Stimulated activated CD4-positive, alpha-beta T cell treated with anti-CD3 and anti-CD28 coated beads, Interleukin-2, amount 100 ng/mL, for 4 hours (primary cell): ENCODE measurements around the gene IRF1.
"Not testable (repeated sequence)": the region's sequence is repeated elsewhere in the genome, so short reads cannot be mapped to it uniquely, and the experiment has no call there.

Experiments
- DNase-seq: peaks from one replicate; pipeline ENCODE4 v3.0.0-alpha.2; 2020; ENCODE audit warnings: low read depth

The IRF1 gene

DNA sequence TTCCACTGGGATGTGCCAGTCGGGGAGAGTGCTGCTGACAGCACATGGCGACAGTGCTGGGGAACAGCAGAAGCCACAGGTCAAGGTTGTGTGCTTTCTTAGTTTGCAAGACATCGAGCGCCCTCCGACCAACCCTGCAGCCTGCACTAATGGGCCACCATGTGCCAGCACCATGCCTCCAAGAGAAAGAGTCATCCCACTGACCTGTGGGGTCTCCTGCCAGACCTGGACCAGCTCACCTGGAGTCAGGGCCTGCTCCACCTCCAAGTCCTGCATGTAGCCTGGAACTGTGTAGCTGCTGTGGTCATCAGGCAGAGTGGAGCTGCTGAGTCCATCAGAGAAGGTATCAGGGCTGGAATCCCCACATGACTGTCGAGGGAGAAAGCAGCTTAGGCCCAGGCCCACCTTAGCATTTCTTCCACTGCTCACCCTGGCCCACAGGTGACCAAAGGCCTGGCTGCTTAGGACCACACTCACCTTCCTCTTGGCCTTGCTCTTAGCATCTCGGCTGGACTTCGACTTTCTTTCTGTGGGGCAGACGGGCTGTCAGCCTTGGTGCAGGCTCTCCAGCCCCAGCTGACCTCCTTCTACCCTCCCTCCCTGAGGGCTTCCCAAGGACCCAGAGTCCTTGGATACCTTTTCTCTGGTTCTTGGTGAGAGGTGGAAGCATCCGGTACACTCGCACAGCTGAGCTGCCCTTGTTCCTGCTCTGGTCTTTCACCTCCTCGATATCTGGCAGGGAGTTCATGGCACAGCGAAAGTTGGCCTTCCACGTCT is 4.1 kb downstream of the IRF1 start:
- no peak for DNase-seq

GRCh38 chr5:132485641-132486317 is 4.8 kb downstream of the IRF1 start:
- DNase-seq = no peak

DNA sequence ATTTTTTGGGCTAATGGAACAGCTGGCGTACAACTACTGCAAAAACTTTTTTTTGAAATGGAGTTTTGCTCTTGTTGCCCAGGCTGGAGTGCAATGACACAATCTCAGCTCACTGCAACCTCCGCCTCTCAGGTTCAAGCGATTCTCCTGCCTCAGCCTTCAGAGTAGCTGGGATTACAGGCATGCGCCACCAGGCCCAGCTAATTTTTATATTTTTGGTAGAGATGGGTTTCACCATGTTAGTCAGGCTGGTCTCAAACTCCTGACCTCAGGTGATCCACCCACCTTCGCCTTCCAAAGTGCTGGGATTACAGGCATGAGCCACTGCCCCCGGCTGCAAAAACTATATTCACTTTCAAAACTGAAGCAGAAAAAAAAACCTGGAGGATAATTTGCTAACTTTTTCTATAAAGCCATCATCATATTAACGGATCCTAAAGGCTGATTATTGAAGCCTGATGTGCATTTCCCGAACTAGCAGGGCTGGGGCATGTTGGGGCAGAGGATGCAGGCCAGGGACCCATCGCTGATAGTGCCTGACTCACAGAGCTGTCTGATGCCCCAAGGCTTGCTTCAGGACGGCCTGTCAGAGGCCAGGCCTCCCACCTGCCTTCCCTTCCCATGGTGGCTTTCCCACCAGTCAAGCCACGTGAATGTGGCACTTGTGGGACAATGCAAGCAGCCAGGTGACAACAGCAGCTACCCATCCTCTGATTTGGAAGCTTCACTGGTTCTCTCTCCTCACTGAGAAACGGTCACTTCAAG is 5.5 kb downstream of the IRF1 start:
- not testable (repeated sequence) for DNase-seq

- DNase-seq = no peak
Measured at GRCh38 chr5:132484391-132484725, 6.2 kb downstream of the IRF1 start.

DNA sequence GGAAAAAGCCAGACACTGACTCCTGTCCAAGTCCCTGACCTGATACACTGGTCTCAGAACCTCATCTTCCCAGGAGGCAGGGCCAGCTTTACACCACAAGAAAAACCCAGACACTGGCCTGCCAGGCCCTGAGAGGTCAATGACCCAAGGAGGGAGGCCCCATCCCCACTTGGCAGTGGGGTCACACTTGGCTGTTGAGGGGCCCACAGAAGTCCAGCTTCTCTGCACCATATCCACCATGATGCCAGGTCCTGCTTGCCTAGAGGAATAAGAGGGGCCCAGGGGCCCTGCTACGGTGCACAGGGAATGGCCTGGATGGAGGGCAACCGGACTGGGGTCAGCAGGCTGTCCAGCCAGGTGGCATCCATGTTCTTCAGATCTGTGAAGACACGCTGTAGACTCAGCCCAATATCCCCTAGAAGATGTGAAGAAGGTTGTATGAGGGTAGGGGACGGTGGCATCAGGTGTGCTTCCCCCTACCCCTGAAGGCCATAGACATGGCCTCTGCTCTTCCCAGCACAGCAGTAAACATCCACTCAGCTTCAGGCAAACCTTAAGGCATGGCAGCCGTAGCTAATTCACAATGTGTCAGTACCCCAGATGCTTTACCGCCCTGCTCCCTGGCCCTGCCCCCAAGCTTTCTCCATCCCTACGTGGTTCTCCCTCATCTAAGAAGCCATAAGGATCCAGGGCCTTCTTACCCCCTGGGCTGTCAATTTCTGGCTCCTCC is 6.7 kb downstream of the IRF1 start:
- no peak for DNase-seq

- DNase-seq = no peak
Measured at GRCh38 chr5:132483101-132483500, 7.5 kb downstream of the IRF1 start.

DNA sequence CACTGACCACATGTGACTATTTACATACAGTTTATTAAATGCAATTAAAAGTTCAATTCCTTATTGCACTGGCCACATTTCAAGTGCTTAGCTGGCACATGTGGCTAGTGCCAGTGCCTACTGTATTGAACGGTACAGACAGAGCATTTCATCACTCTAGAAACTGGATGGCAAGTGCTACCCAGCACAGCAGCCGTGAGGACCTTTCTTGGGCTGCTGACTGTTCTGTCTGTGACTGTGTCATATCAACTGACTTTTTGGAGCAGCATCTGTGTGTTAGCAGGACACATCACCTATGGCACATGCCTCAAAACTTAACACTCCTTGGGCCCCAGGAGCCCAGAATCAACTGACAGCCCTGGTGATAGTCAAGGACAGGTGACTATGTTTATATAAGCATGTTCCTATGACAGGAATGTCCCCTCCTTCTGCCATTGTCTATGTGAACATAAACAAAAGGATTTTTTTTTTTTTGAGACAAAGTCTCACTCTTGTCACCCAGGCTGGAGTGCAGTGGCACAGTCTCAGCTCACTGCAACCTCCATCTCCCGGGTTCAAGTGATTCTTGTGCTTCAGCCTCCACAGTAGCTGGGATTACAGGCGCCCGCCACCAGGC is 8.9 kb downstream of the IRF1 start:
- DNase-seq = no peak

DNA sequence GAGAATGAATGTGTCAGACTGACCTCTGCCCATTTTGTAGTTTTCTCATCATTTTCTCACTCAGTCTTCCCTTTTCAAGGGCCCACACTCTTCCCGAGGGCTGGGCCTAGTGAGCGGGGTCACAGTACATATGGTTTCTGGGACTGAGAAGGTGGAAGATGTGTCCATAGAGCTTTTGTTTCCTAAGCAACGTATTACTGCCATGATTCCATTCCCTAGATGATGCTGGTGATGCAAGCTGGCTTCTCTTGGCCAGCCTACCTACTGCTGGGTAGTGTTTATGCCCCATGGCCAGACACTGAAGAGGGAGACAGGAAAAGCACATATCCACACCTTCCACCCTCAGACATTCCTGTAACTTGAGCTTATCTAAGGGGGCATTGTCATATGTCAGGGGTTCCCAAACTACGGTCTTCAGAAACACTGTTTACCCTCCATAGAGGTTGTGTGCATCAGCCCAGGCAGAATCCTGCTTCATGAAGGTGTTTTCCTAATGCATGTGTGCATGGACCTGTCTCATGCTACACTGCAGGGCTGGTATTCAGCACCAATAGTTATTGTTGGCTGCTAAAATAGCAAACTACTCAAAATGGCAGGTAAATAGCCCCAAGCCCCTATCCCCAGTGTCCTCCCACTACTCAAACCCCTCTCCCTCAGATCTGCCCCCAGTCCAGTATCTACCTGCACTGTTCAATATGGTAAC is 9.5 kb downstream of the IRF1 start:
- DNase-seq = no peak

DNA sequence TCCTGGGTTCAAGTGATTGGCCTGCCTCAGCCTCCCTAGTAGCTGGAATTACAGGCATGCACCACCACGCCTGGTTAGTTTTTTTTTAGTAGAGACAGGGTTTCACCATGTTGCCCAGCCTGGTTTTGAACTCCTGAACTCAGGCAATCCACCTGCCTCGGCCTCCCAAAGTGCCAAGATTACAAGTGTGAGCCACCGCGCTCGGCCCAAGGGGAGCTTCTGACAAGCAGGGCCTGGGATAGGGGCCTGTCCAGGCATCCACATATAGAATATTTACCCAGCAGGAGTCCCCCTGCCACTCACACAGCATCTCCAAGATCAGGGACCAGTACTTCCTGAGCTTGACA is 10.1 kb downstream of the IRF1 start:
- DNase-seq = no peak

- DNase-seq = no peak
Measured at GRCh38 chr5:132480042-132480441, 10.5 kb downstream of the IRF1 start.

DNA sequence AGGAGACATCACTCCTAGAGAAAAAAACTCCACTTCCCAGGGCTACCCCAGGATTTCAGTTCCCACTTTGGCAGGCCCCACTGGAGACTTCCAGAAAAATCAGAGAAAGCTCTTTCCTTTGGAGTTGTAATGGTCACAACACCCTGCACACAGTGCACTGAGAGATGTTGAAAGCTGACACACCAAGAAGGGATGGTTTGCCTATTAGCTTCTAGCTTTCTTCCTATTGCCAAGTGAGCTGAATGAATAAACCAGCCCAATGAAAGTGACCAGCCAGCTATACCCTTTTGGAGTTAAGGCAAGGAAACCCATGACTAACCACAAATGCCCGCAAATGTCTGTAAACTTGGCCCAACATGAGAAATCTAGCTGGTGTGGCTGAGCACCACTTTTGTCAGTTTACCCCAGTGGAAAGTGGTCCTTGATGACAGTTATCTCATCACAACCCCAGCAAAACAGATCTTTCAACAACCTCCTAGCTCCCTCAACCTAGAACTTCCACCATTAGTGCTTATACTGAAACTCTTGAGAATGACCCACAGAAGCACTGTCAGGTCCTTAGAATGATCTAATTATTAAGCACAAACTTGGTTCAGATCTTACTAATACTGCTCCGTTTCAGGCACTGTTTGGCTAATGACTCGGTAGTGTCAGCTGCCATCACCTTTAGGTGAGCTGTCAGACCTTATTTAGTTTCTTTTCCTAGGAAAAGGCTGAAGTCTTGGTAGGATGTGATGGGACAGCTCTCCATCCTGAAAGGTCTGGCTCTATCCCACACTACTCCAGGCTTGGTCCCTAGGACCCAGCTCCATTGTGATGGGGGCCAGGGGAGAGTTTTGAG is 11.2 kb downstream of the IRF1 start:
- no peak for DNase-seq

GRCh38 chr5:132478366-132478871 is 12.2 kb downstream of the IRF1 start:
- DNase-seq = no peak

GRCh38 chr5:132477784-132478365 is 12.7 kb downstream of the IRF1 start:
- no peak for DNase-seq

- DNase-seq = no peak
Measured at GRCh38 chr5:132476876-132477781, 13.4 kb downstream of the IRF1 start.

- DNase-seq = no peak
Measured at GRCh38 chr5:132475987-132476875, 14.3 kb downstream of the IRF1 start.

DNA sequence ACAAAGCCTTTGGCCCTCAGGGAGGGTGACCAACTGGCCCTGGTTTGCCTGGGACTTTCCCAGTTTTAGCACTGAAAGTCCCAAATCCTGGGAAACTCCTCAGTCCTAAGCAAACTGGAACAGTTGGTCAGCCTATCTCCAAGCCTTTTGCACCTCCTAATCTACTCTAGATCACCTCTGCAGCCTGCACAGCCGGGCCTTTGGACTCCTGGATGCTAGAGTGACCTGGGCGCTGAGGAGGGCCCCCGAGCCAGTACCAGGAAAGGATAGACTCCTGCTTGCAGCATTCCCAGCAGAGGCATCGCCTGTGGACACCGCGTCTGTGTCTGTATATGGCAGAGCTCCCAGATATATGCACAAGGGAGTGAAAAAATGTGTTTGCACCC is 15.1 kb downstream of the IRF1 start:
- DNase-seq = no peak

DNA sequence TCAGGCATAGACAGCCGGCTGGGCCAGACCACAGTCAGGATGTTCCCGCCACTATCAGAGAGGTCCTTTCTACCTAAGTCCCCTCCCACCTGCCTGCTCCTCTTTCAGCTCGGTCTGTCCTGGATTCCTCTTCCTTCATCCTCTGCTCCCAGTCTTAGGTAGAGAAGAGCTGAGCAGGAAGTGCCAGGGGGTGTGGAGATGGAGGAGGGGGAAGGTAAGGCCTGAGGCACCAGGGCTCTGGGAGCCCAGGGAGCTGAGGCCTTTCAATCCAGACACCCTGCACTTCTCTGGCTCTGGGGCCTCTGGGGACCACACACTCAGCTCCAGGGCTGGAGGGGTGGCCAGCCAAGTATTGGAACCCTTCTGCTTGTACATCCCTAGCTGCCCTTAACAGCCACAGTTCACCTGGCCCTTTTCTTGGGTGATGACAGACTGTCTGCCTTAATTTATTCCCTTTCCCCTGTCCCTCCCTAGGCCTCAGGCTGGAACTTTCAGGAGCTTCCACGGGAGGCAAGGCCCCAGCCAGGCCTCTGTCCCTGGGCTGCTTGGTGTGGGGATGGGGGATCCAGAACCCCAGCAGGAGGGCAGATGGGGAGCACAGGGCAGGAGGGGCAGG is 15.6 kb downstream of the IRF1 start:
- no peak for DNase-seq
